ENCODE results near the gene FARP2.

Gene FARP2

DNA sequence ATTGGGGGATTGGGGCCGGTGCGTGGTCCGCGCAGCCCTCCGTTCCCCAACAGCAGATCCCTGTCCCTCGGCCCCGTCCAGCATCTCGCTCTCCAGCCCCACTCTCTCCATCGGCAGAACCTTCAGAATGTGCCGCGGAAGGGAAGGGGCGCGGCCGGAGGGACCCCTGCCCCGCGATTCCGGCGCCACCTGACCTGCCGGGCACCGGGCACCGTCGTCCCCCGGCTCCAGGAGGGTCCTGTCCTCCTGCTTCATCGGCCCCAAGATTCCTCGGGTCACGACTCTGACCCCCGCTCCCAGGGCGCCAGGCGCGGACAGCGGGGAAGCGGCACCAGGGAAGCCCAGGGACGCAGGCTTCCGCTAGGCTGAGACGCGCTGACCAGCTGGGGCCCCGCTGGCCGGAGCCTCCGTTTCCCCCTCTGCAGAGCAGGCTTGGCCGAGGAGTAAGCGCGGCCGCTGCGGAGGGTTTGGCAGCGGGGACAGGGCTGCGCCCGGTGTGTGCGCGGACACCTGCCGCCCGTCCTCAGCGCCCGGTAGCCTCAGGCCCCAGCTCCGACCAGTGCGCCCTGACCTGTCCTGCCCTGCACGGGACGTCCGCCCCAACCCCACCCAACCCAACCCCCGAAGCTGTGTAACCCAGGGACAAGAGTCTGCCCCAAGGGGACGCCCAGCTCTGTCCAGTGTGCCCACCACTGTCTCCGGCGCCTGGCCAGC is 185.6 kb downstream of the FARP2 start:
- peaks cover 12% of the 10 kb centered on the region; the same call in 1 of the 2 replicates for H3K4me1 ChIP-seq (ENCODE audit: insufficient read depth, low read length)
- peak overlapping the region; percentile 40; the same call in 1 of the 2 replicates for H3K9ac ChIP-seq (ENCODE audit: low read depth, low read length)
- H3K9me3 ChIP-seq (ENCODE audit: control insufficient read depth, insufficient read depth, low read length): no peaks in the 10 kb centered on the region
- H3K36me3 ChIP-seq (ENCODE audit: insufficient read depth, low read length): no peaks in the 10 kb centered on the region

DNA sequence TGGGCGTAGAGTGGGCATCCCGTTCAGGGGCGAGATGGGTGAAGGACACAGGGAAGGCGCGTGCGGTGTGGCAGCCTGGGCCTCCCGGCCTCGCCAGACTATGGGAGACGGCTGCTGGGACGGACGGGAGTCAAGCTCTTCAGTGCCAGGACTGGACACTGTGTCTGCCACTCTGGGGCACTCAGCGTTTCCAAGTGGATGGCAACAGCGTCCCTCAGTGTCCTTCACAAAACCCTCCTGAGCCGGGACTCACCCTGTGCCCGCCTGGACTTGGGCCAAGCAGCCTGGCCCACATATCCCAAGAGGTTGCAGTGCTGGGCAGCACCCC is 186.2 kb downstream of the FARP2 start:
- Histone ChIP-seq H3K4me1 (ENCODE audit: insufficient read depth, low read length) (peaks cover 17% of the 10 kb centered on the region; the same call in 1 of the 2 replicates), H3K36me3 (ENCODE audit: insufficient read depth, low read length) (no peaks in the 10 kb centered on the region), H3K9me3 (ENCODE audit: control insufficient read depth, insufficient read depth, low read length) (no peaks in the 10 kb centered on the region), H3K9ac (ENCODE audit: low read depth, low read length) (no peak overlapping the region)

Data from ES-I3 (cell line).